ENCODE results near the gene SAMMSON. TPM values are rescaled to one million over a fixed set of nuclear protein-coding genes. Genes with fewer than 3 reads are reported as not detected.
A peak's percentile ranks its signal among the peaks of the same experiment; 100 is the strongest.

Gene SAMMSON
- under 1 TPM; 0.08 to 0.28 (median 0.16) TPM for polyA plus RNA-seq (ENCODE audit: insufficient read depth in 1 of 5, insufficient read length in 5 of 5, low replicate concordance in 1 of 5)
- long read RNA-seq, donor 1: 0 reads
- long read RNA-seq, donor 2: 0 reads
- long read RNA-seq, donor 3: 0 reads
- long read RNA-seq, donor 4: 0 reads
- long read RNA-seq, donor 5: 0 reads
- long read RNA-seq, donor 6: 0 reads
- long read RNA-seq, donor 7: 0 reads
- long read RNA-seq, donor 8: 0 reads

- no peak for DNase-seq
These were observed at the start of gene SAMMSON for GRCh38 chr3:69999140-70000027. SAMMSON (plus strand) TSS chr3:69999733.

DNA sequence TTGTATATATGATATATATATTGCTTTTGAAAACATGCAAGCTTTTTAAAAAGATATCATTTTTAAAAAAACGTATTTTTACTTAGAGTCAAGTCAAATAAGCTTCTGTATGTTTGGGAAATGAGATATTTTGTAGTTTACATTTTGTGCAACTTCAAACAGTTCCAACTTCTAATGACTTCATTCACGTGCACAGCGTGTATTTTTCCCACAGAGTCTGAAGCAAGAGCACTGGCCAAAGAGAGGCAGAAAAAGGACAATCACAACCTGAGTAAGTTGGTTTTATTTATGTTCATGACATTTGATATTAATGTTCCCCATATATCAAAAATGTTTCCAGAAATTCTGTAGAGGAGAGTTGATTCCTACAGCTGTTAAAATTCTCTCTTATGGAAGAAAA is 47.9 kb upstream of the SAMMSON start:
- DNase-seq: no peak

DNA sequence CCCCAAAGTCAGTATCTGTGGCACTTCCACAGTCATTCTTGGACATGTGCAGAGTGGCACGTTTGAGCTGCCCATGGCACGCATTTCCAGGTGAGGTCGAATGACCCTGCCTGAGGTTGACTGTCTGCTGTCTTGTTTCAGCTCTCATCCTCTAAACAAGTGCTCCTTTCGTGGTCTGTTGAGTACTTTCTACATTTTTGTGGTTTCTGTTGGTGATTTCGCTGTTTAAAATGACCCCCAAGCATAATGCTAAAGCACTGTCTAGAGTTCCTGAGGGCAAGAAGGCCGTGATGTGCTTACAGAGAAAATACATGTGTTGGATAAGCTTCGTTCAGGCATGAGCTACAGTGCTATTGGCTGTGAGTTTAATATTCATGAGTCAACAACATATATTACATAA is 40.0 kb upstream of the SAMMSON start:
- no peak for DNase-seq

DNA sequence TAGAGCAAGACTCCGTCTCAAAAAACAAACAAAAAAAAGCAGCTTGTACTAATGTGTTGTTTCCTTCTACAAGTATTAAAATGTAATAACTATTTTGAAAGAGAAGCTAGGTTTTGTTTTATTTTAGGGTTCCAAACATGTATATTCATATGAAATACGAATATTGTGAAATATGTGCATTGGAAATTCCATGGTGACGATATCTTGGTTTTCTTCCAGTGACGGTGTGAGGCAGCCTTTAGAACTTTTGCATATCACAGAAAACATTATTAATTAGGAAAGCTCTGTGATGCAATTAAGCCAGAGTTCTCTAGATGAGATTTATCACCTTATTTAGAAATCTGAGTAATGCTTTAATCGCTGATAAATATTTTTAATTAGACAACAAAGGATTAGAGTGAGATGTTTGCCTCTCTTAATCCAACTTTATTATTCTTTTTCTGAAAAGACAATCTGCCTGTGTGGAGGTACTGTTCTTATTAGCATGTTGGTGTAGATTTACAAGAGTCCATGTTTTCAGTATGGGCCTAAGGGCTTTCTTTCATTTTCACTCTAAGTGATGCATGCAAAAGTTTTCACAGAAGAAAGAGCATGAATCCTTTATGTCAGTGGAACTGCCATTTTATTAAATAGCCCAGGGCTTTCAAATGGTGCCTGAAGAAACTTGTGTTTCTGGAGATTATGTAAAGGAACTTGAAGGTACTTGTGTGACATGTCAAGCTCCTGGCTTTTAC is 37.7 kb upstream of the SAMMSON start:
- peak; percentile 31 to 43 for DNase-seq

DNA sequence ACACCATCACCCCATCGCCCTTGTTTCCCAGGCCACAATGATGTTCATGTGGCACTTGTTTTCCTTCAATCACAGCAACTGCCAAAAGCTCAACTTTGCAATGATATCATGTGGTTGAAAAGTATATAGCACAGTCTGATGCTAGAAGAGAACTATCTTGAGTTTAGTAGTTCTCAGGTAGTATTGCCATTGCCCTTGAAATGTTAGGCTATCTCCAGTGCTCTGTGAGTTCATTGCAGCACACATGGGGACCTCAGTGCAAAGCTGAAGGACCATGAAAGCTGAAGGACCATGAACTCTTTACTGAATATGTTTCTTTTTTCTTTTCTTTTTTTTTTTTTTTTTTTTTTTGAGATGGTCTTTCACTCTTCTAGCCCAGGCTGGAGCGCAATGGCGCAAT is 35.9 kb upstream of the SAMMSON start:
- no peak for DNase-seq

GRCh38 chr3:69967156-69967555 is 32.4 kb upstream of the SAMMSON start:
- no peak for DNase-seq

DNA sequence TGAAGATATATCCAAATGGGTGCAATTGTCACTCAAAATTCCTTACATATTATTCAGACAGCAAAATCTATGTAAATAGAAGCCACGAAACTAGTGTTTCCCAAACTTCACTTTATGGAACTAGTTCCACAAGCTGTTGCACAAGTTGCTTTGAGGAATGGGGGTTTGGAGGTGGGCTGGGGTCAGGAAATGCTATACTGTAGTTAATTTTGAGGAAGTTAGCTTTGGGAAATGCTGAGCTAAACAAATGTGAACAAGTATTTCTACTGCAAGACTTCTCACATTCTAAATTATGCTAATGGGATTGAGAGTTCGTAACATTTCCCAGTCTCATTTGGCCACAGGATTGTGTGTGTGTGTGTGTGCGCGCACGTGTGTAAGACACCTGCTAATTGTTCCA is 28.7 kb upstream of the SAMMSON start:
- DNase-seq: no peak

DNA sequence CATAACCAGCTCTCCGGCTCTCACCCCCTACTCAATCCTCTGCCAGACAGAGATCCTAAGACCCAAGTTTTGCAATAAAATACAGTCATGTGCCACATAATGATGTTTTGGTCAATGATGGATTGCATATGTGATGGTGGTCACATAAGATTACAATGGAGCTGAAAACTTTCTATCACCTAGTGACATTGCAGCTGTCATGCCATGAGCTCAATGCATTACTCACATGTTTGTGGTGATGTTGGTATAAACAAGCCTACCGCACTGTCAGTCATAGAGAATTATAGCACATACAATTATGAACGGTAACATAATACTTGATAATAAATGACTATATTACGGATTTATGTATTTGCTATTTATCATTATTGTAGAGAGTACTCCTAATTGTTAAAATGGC is 26.9 kb upstream of the SAMMSON start:
- DNase-seq: no peak

GRCh38 chr3:69976021-69976420 is 23.5 kb upstream of the SAMMSON start:
- DNase-seq: no peak

DNA sequence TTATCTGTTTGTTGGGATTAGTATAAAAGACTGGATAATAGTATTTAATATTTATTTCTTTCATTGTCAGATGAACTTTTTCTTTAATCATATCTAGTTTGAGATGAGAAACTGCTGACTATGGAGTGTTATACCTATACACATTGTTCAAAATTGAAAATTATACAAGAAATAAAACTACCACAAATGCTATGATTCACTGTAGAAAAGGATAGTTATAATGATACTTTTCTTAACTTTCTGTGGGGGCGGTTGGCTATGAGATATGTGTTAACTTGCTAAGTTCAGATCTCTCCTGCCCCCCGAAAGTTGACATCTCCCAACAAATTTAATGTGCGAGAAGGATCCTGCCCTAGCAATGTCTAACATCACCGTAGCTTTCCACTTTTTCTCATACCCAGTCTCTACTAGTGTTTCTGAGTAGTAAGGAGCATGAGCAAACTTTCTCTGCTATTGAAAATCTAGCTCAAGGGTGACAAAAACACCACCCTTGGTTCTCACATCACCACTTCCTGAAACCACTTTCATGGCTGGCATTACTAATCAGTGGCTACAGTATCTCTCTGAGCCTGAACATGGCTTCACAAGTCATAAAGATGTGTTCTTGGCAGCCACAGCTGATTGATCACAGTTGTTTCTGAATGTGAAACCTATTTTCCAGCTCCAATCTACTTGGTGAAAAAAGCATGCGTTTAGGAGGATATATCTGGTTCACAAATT is 15.8 kb upstream of the SAMMSON start:
- DNase-seq: no peak

DNA sequence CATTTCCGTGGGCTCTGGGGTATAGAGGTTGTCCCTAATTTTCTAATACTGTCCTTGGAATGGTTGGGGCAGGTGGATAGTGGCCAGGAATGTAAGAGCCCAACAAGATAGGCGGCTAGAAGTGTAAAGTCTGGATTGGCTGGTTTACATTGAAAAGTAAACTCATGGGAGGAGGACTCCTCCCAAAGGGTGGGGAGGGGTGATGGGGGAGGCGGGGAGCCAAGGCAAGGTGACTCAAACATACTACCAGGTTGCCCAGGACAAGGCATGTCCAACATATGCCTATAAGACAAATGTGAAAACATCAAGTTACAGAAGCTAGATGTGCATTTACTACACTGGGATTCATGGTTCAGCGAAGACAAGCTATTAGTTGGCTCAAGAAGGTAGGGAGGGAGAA is 14.3 kb upstream of the SAMMSON start:
- DNase-seq: no peak

GRCh38 chr3:69986419-69986818 is 13.1 kb upstream of the SAMMSON start:
- DNase-seq: no peak

DNA sequence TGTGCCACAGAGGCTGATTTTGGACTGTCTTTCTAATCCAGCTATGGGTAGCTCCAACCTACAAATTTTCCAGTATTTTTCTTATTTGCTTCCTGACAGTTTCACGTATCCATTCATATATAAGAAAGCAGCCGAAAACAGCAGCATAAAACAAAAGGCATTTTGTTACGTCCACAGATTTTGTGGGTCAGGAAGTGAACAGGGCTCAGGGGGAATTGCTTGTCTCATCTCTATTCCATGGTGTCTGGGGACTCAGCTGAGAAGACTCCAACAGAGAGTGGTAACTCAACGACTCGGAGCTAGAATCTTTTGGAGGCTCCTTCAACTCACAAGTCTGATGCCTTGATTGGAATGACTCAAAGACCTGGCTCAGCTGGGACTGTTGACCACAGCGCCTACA is 11.7 kb upstream of the SAMMSON start:
- DNase-seq: no peak

DNA sequence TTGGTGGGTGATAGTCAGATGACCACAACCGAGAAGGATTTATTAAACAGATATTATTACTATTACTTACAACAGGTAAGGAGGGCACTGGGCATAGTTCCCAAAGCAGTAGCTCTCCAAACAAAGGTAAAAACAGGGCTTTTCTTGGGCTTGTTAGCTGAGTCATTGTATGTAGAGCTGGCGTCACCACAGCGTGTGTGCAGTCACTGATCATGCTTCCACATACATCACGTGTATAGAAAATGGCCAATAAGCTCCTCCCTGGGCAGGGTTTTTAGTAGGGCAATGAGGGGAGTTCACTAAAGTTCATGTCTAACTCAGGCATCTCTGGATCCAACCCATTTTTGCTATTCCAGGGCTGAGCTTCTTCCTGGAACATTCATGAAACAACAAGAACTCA is 5.8 kb upstream of the SAMMSON start:
- no peak for DNase-seq

DNA sequence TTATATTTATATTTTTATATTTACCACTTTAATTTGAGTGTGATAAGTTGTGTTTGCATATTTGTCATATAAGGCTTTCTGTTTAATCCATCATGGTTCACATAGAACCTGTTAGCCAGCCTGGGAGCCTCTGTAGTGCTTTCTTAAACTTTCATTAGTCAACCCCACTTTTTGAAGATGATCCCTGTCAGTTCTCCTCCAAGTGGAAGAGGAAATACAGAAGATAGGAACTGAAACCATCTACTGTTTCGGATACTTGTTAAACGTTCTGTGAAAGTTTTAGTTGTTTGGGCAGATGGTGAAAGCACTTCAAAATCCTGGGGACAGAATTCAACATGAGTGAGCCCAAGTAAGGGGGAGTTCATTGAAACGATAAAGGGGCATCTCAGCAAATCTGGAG is 4.6 kb upstream of the SAMMSON start:
- no peak for DNase-seq

DNA sequence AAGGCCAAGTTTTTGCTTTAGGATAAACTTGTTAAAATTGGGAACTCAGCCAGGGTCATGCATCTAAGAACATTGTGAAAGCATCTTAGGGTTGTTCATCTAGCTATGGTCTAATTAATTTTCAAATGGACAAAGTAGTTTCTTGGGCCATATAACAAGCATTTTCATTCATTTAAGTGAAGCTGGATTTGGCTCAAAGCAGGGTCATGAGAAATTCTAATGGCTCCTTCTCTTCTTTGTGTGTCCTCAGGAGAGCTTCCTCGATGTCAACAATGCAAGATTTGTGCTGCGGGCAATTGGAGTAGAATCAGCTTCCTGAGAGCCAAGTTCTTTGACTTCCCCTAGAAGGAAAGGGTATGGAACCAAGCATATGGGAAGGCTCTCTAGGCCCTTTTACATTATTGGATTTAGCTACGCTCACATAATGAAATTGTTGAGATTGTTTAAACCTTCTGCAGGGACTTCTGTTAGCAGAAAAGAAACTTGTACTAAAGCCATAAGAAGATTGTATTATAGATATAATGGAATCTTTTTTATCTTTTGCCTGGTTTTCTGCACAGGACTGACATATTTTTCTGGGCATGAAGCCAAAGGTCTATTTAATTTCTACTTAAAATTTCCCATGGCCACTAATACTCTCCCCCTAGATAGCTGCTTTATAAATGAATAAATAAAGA is 1.8 kb upstream of the SAMMSON start:
- peak; percentile 58 to 65 for DNase-seq

- no peak for DNase-seq
These were observed 784 bp upstream of the SAMMSON start for GRCh38 chr3:69998759-69999139.

- no peak for DNase-seq
These were observed 486 bp downstream of the SAMMSON start for GRCh38 chr3:70000028-70000410.

- DNase-seq: peak in 1 of 2 donors; percentile 38
These were observed 1.1 kb downstream of the SAMMSON start for GRCh38 chr3:70000563-70001081.

DNA sequence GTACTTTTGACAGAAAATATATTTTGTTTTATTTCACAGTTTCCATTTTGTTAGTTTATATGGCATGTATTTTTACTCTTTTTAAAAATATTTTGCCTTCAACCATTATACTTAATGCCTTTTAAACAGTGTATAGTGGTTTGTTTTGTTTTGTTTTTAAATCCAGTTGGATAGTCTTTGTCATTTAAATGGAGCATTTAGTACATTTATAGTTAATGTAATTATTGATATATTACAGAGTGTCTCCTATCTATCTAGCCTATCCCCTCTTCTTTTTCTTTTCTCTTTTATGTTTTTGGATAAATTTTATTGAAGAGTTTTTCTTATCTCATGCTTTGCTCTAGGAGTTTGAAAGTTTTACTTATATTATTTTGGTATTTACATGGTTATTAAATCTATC is 3.6 kb downstream of the SAMMSON start:
- DNase-seq: no peak

DNA sequence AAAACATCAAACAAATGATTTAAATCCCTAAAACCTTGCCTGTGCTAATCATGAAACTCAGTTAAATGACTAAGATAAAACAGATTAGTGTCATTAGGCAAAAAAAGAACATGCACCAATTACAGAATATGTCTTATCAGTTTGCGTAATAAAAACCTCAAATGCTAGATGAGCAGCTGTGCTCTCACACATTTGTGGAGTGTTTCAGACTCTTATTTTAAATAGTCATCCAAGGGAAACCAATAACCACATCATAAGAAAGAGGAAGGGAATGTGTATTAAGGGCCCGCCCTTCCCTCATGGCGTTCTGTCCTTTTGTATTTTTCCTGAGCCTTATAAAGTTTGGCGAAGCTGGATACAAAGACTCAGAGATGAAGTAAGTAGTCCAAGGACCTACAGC is 6.6 kb downstream of the SAMMSON start:
- no peak for DNase-seq
